ENCODE measurements around the gene CD63. TPM values are rescaled to one million over a fixed set of nuclear protein-coding genes. Genes with fewer than 3 reads are reported as not detected.

CD63 gene
- total and polyA plus RNA-seq, 5 donors from 2014 or later, result 46.4 to 205 (median 167) TPM

- no peak overlapping the region for H3K4me3 ChIP-seq (ENCODE audit: low read depth, low read length)
- Mint-ChIP-seq H3K27ac (no peak overlapping the region), H3K4me1 (peaks cover 0 to 2% (median 0%) of the 10 kb centered on the region in 4 donors), H3K36me3 (no peaks in the 10 kb centered on the region), H3K9me3 (no peaks in the 10 kb centered on the region), H3K4me3 (no peak overlapping the region), H3K27me3 (peaks cover 12% of the 10 kb centered on the region)
- DNase-seq (no peak), ATAC-seq (ENCODE audit: low read depth in 2 of 2) (no peak)
- H3K4me1 ChIP-seq (ENCODE audit: control insufficient read depth, insufficient read depth, low read length, poor library complexity, severe bottlenecking), result no peaks in the 10 kb centered on the region
- no peak overlapping the region for H3K27ac ChIP-seq (ENCODE audit: insufficient read depth, low read length, poor library complexity, severe bottlenecking)
- no peaks in the 10 kb centered on the region for H3K36me3 ChIP-seq (ENCODE audit: control insufficient read depth, insufficient read depth, low read length)
- H3K9me3 ChIP-seq (ENCODE audit: control insufficient read depth in 2 of 2, low read length in 2 of 2), result no peaks in the 10 kb centered on the region
- no peaks in the 10 kb centered on the region for H3K27me3 ChIP-seq (ENCODE audit: control insufficient read depth, insufficient read depth, low read length)
Observed at GRCh38 chr12:55700255-55701018, 28.4 kb downstream of the CD63 start.

GRCh38 chr12:55699471-55700055 is 29.2 kb downstream of the CD63 start:
- Mint-ChIP-seq H3K36me3 (no peaks in the 10 kb centered on the region), H3K4me1 (peaks cover 0 to 2% (median 0%) of the 10 kb centered on the region in 4 donors), H3K9me3 (no peaks in the 10 kb centered on the region), H3K4me3 (no peak overlapping the region), H3K27me3 (peaks cover 6% of the 10 kb centered on the region), H3K27ac (no peak overlapping the region)
- H3K27ac ChIP-seq (ENCODE audit: insufficient read depth, low read length, poor library complexity, severe bottlenecking), result no peak overlapping the region
- no peaks in the 10 kb centered on the region for H3K4me1 ChIP-seq (ENCODE audit: control insufficient read depth, insufficient read depth, low read length, poor library complexity, severe bottlenecking)
- no peaks in the 10 kb centered on the region for H3K9me3 ChIP-seq (ENCODE audit: control insufficient read depth in 2 of 2, low read length in 2 of 2)
- DNase-seq (no peak), ATAC-seq (ENCODE audit: low read depth in 2 of 2) (no peak)
- H3K36me3 ChIP-seq (ENCODE audit: control insufficient read depth, insufficient read depth, low read length), result no peaks in the 10 kb centered on the region
- no peak overlapping the region for H3K4me3 ChIP-seq (ENCODE audit: low read depth, low read length)
- no peaks in the 10 kb centered on the region for H3K27me3 ChIP-seq (ENCODE audit: control insufficient read depth, insufficient read depth, low read length)

GRCh38 chr12:55698965-55699364 is 29.8 kb downstream of the CD63 start:
- ATAC-seq (ENCODE audit: low read depth in 2 of 2), result no peak
- Mint-ChIP-seq H3K27me3 (peaks cover 10% of the 10 kb centered on the region), H3K27ac (no peak overlapping the region)

GRCh38 chr12:55698241-55698955 is 30.4 kb downstream of the CD63 start:
- Histone ChIP-seq H3K27ac (ENCODE audit: insufficient read depth, low read length, poor library complexity, severe bottlenecking) (no peak overlapping the region), H3K27me3 (ENCODE audit: control insufficient read depth, insufficient read depth, low read length) (no peaks in the 10 kb centered on the region), H3K4me3 (ENCODE audit: low read depth, low read length) (no peak overlapping the region), H3K4me1 (ENCODE audit: control insufficient read depth, insufficient read depth, low read length, poor library complexity, severe bottlenecking) (no peaks in the 10 kb centered on the region), H3K36me3 (ENCODE audit: control insufficient read depth, insufficient read depth, low read length) (no peaks in the 10 kb centered on the region), H3K9me3 (ENCODE audit: control insufficient read depth in 2 of 2, low read length in 2 of 2) (no peaks in the 10 kb centered on the region)
- H3K27ac Mint-ChIP-seq, result no peak overlapping the region
- peaks cover 12% of the 10 kb centered on the region for H3K27me3 Mint-ChIP-seq
- DNase-seq (no peak), ATAC-seq (ENCODE audit: low read depth in 2 of 2) (no peak)
- H3K9me3 Mint-ChIP-seq, result no peaks in the 10 kb centered on the region
- no peak overlapping the region for H3K4me3 Mint-ChIP-seq
- H3K36me3 Mint-ChIP-seq, result no peaks in the 10 kb centered on the region
- H3K4me1 Mint-ChIP-seq, result peaks cover 0 to 2% (median 0%) of the 10 kb centered on the region in 4 donors

More at GRCh38 chr12:55698965-55699364, 29.8 kb downstream of the CD63 start:
- H3K4me3 ChIP-seq (ENCODE audit: low read depth, low read length), result no peak overlapping the region
- Mint-ChIP-seq H3K9me3 (no peaks in the 10 kb centered on the region), H3K36me3 (no peaks in the 10 kb centered on the region), H3K4me1 (peaks cover 0 to 2% (median 0%) of the 10 kb centered on the region in 4 donors), H3K4me3 (no peak overlapping the region)
- no peaks in the 10 kb centered on the region for H3K36me3 ChIP-seq (ENCODE audit: control insufficient read depth, insufficient read depth, low read length)
- DNase-seq, result no peak
- H3K27me3 ChIP-seq (ENCODE audit: control insufficient read depth, insufficient read depth, low read length), result no peaks in the 10 kb centered on the region
- H3K27ac ChIP-seq (ENCODE audit: insufficient read depth, low read length, poor library complexity, severe bottlenecking), result no peak overlapping the region
- no peaks in the 10 kb centered on the region for H3K9me3 ChIP-seq (ENCODE audit: control insufficient read depth in 2 of 2, low read length in 2 of 2)
- no peaks in the 10 kb centered on the region for H3K4me1 ChIP-seq (ENCODE audit: control insufficient read depth, insufficient read depth, low read length, poor library complexity, severe bottlenecking)

GRCh38 chr12:55697686-55698085 is 31.1 kb downstream of the CD63 start:
- Histone ChIP-seq H3K4me3 (ENCODE audit: low read depth, low read length) (no peak overlapping the region), H3K9me3 (ENCODE audit: control insufficient read depth in 2 of 2, low read length in 2 of 2) (no peaks in the 10 kb centered on the region), H3K27me3 (ENCODE audit: control insufficient read depth, insufficient read depth, low read length) (no peaks in the 10 kb centered on the region), H3K4me1 (ENCODE audit: control insufficient read depth, insufficient read depth, low read length, poor library complexity, severe bottlenecking) (no peaks in the 10 kb centered on the region), H3K27ac (ENCODE audit: insufficient read depth, low read length, poor library complexity, severe bottlenecking) (no peak overlapping the region), H3K36me3 (ENCODE audit: control insufficient read depth, insufficient read depth, low read length) (no peaks in the 10 kb centered on the region)
- Mint-ChIP-seq H3K4me1 (peaks cover 0 to 2% (median 0%) of the 10 kb centered on the region in 4 donors), H3K9me3 (no peaks in the 10 kb centered on the region), H3K27ac (no peak overlapping the region), H3K27me3 (peaks cover 7% of the 10 kb centered on the region), H3K4me3 (no peak overlapping the region), H3K36me3 (no peaks in the 10 kb centered on the region)
- no peak for ATAC-seq (ENCODE audit: low read depth in 2 of 2)
- DNase-seq, result no peak

- no peak overlapping the region for H3K27ac ChIP-seq (ENCODE audit: insufficient read depth, low read length, poor library complexity, severe bottlenecking)
- Mint-ChIP-seq H3K27me3 (peaks cover 6% of the 10 kb centered on the region), H3K9me3 (no peaks in the 10 kb centered on the region), H3K4me1 (peaks cover 0 to 2% (median 0%) of the 10 kb centered on the region in 4 donors), H3K27ac (no peak overlapping the region), H3K36me3 (no peaks in the 10 kb centered on the region), H3K4me3 (no peak overlapping the region)
- no peak overlapping the region for H3K4me3 ChIP-seq (ENCODE audit: low read depth, low read length)
- H3K9me3 ChIP-seq (ENCODE audit: control insufficient read depth in 2 of 2, low read length in 2 of 2), result no peaks in the 10 kb centered on the region
- no peak for ATAC-seq (ENCODE audit: low read depth in 2 of 2)
- H3K27me3 ChIP-seq (ENCODE audit: control insufficient read depth, insufficient read depth, low read length), result no peaks in the 10 kb centered on the region
- no peaks in the 10 kb centered on the region for H3K4me1 ChIP-seq (ENCODE audit: control insufficient read depth, insufficient read depth, low read length, poor library complexity, severe bottlenecking)
- H3K36me3 ChIP-seq (ENCODE audit: control insufficient read depth, insufficient read depth, low read length), result no peaks in the 10 kb centered on the region
- DNase-seq, result no peak
Observed at GRCh38 chr12:55696796-55697462, 31.9 kb downstream of the CD63 start.

GRCh38 chr12:55696141-55696540 is 32.7 kb downstream of the CD63 start:
- Histone ChIP-seq H3K4me1 (ENCODE audit: control insufficient read depth, insufficient read depth, low read length, poor library complexity, severe bottlenecking) (no peaks in the 10 kb centered on the region), H3K4me3 (ENCODE audit: low read depth, low read length) (no peak overlapping the region), H3K9me3 (ENCODE audit: control insufficient read depth in 2 of 2, low read length in 2 of 2) (no peaks in the 10 kb centered on the region), H3K36me3 (ENCODE audit: control insufficient read depth, insufficient read depth, low read length) (no peaks in the 10 kb centered on the region), H3K27me3 (ENCODE audit: control insufficient read depth, insufficient read depth, low read length) (no peaks in the 10 kb centered on the region), H3K27ac (ENCODE audit: insufficient read depth, low read length, poor library complexity, severe bottlenecking) (no peak overlapping the region)
- no peak for DNase-seq
- no peak for ATAC-seq (ENCODE audit: low read depth in 2 of 2)
- Mint-ChIP-seq H3K9me3 (no peaks in the 10 kb centered on the region), H3K27ac (no peak overlapping the region), H3K36me3 (no peaks in the 10 kb centered on the region), H3K27me3 (peaks cover 6% of the 10 kb centered on the region), H3K4me3 (no peak overlapping the region), H3K4me1 (peaks cover 0 to 3% (median 0%) of the 10 kb centered on the region in 4 donors)

Measured in CD4-positive, CD25-positive, alpha-beta regulatory T cell (primary cell).